Keratinocyte (primary cell): ENCODE results near the gene RNF8. TPM values are rescaled to one million over a fixed set of nuclear protein-coding genes. Genes with fewer than 3 reads are reported as not detected.

ENCODE experiments used
- DNase-seq: peaks from one replicate; pipeline ENCODE4 v3.0.0-alpha.2; 2011; ENCODE audit warnings: low read depth, missing footprints, low spot score
- FAIRE-seq: peaks from 2 replicates; lab custom pipeline; 2011; peaks lifted over from hg19 to GRCh38; lab: Jason Lieb, UNC
- H2AFZ ChIP-seq: 2 replicates; pipeline ENCODE4 v1.6.0; 2012; ENCODE audit warnings: low read length, control low read depth, inconsistent platforms; ENCODE audit not compliant: control insufficient read depth
- H3K27ac ChIP-seq: 2 replicates; pipeline ENCODE4 v1.5.1; 2011; ENCODE audit warnings: low read length; ENCODE audit not compliant: control insufficient read depth, insufficient read depth
- H3K27me3 ChIP-seq: 3 replicates; pipeline ENCODE4 v1.6.0; 2011; ENCODE audit warnings: low read length; ENCODE audit not compliant: control insufficient read depth, insufficient read depth; ENCODE audit errors: extremely low read depth
- H3K36me3 ChIP-seq, 2 experiments: 2 replicates in 1 of 2; 3 replicates in 1 of 2; pipeline ENCODE4 v1.5.1; 2011; ENCODE audit warnings: low read length in 2 of 2, mild to moderate bottlenecking in 1 of 2; ENCODE audit not compliant: control insufficient read depth in 2 of 2, insufficient read depth in 2 of 2; ENCODE audit errors: extremely low read depth in 1 of 2
- H3K4me1 ChIP-seq: 3 replicates; pipeline ENCODE4 v1.5.1; 2011; ENCODE audit warnings: low read length; ENCODE audit not compliant: control insufficient read depth, insufficient read depth; ENCODE audit errors: extremely low read depth
- H3K4me2 ChIP-seq: 3 replicates; pipeline ENCODE4 v1.6.0; 2011; ENCODE audit warnings: low read depth, low read length; ENCODE audit not compliant: control insufficient read depth, insufficient read depth; ENCODE audit errors: extremely low read depth
- H3K4me3 ChIP-seq, 3 experiments: fragments of 200-600 bp in 1 of 3; sonication (generic) in 1 of 3; 2 replicates in 2 of 3; 3 replicates in 1 of 3; pipeline ENCODE4 v1.5.1; 2011 to 2016; ENCODE audit warnings: low read length in 3 of 3, mild to moderate bottlenecking in 3 of 3, control low read depth in 2 of 3, inconsistent platforms in 1 of 3, low read depth in 1 of 3, mixed read lengths in 1 of 3, mixed run types in 1 of 3, moderate library complexity in 1 of 3; ENCODE audit not compliant: control insufficient read depth in 2 of 3, insufficient read depth in 2 of 3; ENCODE audit errors: extremely low read depth in 1 of 3
- H3K79me2 ChIP-seq: 2 replicates; pipeline ENCODE4 v1.6.0; 2012; ENCODE audit warnings: low read length; ENCODE audit not compliant: control insufficient read depth, insufficient read depth
- H3K9ac ChIP-seq: 3 replicates; pipeline ENCODE4 v1.6.0; 2011; ENCODE audit warnings: low read length; ENCODE audit not compliant: control insufficient read depth, insufficient read depth; ENCODE audit errors: extremely low read depth
- H3K9me1 ChIP-seq: 3 replicates; pipeline ENCODE4 v1.6.0; 2011; ENCODE audit warnings: low read length; ENCODE audit not compliant: control insufficient read depth, insufficient read depth; ENCODE audit errors: extremely low read depth
- H3K9me3 ChIP-seq: 2 replicates; pipeline ENCODE4 v1.5.1; 2012; ENCODE audit warnings: low read depth, low read length; ENCODE audit not compliant: control insufficient read depth
- H4K20me1 ChIP-seq: 3 replicates; pipeline ENCODE4 v1.6.0; 2011; ENCODE audit warnings: low read length; ENCODE audit not compliant: control insufficient read depth, insufficient read depth; ENCODE audit errors: extremely low read depth
- EZH2 ChIP-seq: IDR thresholded peaks from one replicate; pipeline ENCODE4 v1.6.1; 2012; ENCODE audit warnings: inconsistent platforms, mild to moderate bottlenecking, low read length, moderate library complexity
- dilution Hi-C: fragments of 300-500 bp; cut with MboI; formaldehyde crosslinking; loops from one replicate; pipeline ENCODE4 v1.7.0; 2020; ENCODE audit warnings: low sequenced_read_pairs; ENCODE audit not compliant: extremely low pct_ligation_motif_present
- polyA plus RNA-seq, 5 experiments: library from polyadenylated mRNA; depleted of rRNA in 3 of 5; stranded (reverse) in 3 of 5; stranded (forward) in 1 of 5; unstranded in 1 of 5; fragments of >200 nt; gene quantifications; 1 replicate in 1 of 5; 2 replicates in 3 of 5; 3 replicates in 1 of 5; pipeline versions ENCODE4 v1.2.1 to v1.2.3, GENCODE V29; 2011 to 2012; ENCODE audit warnings: missing spikeins in 2 of 5, low read depth in 1 of 5, low replicate concordance in 1 of 5
- TF ChIP-seq, protein P1 (sequence below), 3 experiments: IDR thresholded peaks in 1 of 3; conservative IDR thresholded peaks in 1 of 3; optimal IDR thresholded peaks in 1 of 3; 2 replicates in 2 of 3; 3 replicates in 1 of 3; pipeline versions ENCODE3 to v1.5.1; 2011; ENCODE audit warnings: low read length in 3 of 3, mild to moderate bottlenecking in 3 of 3, moderate library complexity in 2 of 3, control low read depth in 1 of 3, inconsistent platforms in 1 of 3; ENCODE audit not compliant: insufficient read depth in 2 of 3; ENCODE audit errors: extremely low read depth in 1 of 3

The RNF8 gene
- polyA plus RNA-seq, 1 donor (not counting 4 experiments of a cell fraction or from before 2014, with no cell fraction given): 34.5 TPM

DNA sequence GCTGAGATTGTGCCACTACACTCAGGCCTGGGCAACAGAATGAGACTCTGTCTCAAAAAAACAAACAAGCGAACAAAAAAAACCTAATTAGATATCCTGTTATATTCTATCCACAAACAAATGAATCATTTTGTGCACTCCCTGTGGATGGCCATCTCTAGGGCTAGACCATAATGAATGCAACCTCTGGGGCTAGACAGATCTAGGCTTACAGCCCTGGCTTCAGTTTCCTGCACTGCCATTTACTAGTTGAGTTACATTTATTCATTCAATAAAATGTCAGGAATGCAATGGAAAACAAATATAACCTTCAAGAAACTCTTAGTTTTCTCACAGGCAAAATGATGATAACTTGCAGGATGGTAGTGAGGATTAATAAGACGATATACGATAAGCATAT lies 6.6 kb upstream of the RNF8 start:
- Histone ChIP-seq H3K9me3 (no peaks in the 10 kb centered on the region), H3K27ac (no peak overlapping the region), H3K27me3 (no peaks in the 10 kb centered on the region), H3K4me1 (no peaks in the 10 kb centered on the region), H2AFZ (no peak overlapping the region), H3K4me2 (no peak overlapping the region), H3K36me3 (no peaks in the 10 kb centered on the region), H3K4me3 (no peak overlapping the region), H3K9me1 (no peaks in the 10 kb centered on the region), H4K20me1 (no peaks in the 10 kb centered on the region), H3K9ac (no peak overlapping the region), H3K79me2 (no peaks in the 10 kb centered on the region)
- FAIRE-seq: no peak
- no peak for DNase-seq
- dilution Hi-C loops: no loop called here
- no peak for TF ChIP-seq EZH2
- TF ChIP-seq, protein P1, sequence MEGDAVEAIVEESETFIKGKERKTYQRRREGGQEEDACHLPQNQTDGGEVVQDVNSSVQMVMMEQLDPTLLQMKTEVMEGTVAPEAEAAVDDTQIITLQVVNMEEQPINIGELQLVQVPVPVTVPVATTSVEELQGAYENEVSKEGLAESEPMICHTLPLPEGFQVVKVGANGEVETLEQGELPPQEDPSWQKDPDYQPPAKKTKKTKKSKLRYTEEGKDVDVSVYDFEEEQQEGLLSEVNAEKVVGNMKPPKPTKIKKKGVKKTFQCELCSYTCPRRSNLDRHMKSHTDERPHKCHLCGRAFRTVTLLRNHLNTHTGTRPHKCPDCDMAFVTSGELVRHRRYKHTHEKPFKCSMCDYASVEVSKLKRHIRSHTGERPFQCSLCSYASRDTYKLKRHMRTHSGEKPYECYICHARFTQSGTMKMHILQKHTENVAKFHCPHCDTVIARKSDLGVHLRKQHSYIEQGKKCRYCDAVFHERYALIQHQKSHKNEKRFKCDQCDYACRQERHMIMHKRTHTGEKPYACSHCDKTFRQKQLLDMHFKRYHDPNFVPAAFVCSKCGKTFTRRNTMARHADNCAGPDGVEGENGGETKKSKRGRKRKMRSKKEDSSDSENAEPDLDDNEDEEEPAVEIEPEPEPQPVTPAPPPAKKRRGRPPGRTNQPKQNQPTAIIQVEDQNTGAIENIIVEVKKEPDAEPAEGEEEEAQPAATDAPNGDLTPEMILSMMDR (optimal IDR thresholded peaks at IDR 0.05 in 1 of 3, IDR thresholded peaks at IDR 0.05 in 1 of 3, conservative IDR thresholded peaks at IDR 0.05 in 1 of 3; ENCODE audit: extremely low read depth in 1 of 3, insufficient read depth in 2 of 3, low read length in 3 of 3): no peak

DNA sequence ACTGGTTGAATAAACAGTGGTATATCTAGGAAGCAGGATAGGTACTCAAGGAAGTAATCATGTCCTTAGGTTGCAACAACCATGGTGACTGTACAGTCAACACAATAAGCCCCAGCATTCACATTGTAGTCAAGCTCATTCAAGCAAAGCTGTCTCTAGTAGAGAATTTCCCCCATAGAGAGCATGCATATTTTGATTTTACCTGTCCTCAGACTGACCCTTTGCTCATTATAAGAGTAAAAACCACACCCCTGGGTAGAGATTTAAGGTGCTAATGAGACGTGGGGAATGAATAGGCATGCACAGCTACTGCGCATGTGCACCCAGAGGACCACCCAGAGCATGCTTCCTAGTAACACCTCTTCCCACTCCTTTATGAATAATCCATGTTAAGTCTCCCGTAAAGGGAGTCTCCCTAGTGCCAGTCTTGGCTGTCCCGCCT lies 6.1 kb upstream of the RNF8 start:
- DNase-seq (no peak), FAIRE-seq (no peak)
- H3K4me3 ChIP-seq: no peak overlapping the region
- no peaks in the 10 kb centered on the region for H3K27me3 ChIP-seq
- no peak overlapping the region for H3K9ac ChIP-seq
- no peak overlapping the region for H3K4me2 ChIP-seq
- no peaks in the 10 kb centered on the region for H3K79me2 ChIP-seq
- dilution Hi-C loops: no loop called here
- no peaks in the 10 kb centered on the region for H3K9me1 ChIP-seq
- no peaks in the 10 kb centered on the region for H3K36me3 ChIP-seq
- H3K9me3 ChIP-seq: no peaks in the 10 kb centered on the region
- H3K27ac ChIP-seq: no peak overlapping the region
- no peak overlapping the region for H2AFZ ChIP-seq
- no peaks in the 10 kb centered on the region for H3K4me1 ChIP-seq
- no peaks in the 10 kb centered on the region for H4K20me1 ChIP-seq
- TF ChIP-seq EZH2: no peak
- TF ChIP-seq, protein P1 (optimal IDR thresholded peaks at IDR 0.05 in 1 of 3, IDR thresholded peaks at IDR 0.05 in 1 of 3, conservative IDR thresholded peaks at IDR 0.05 in 1 of 3; ENCODE audit: extremely low read depth in 1 of 3, insufficient read depth in 2 of 3, low read length in 3 of 3): no peak
